Psoas muscle (tissue), 8 donors: Measurements from ENCODE around the gene FSTL1. TPM values are rescaled to one million over a fixed set of nuclear protein-coding genes. Genes with fewer than 3 reads are reported as not detected.

ENCODE experiments used
- ATAC-seq, 4 donors: fragments of 200-7000 bp; cut with Tn5 transposase; one replicate each; pipeline ENCODE4 v1.9.1; 2020; ENCODE audit warnings: moderate library complexity in 3 of 4, mild to moderate bottlenecking in 2 of 4
- DNase-seq, 2 donors: peaks; one replicate each; pipeline ENCODE4 v3.0.0-alpha.2; 2020
- H3K27ac ChIP-seq: fragments of 200-600 bp; one replicate; pipeline ENCODE4 v1.8.0; 2022
- H3K27me3 ChIP-seq, 3 donors: fragments of 200-600 bp in 1 of 3; one replicate each; pipeline versions ENCODE4 v1.6.1 to v1.8.0; 2013 to 2022; ENCODE audit warnings: low read length in 2 of 3, mild to moderate bottlenecking in 2 of 3, moderate library complexity in 1 of 3; ENCODE audit not compliant: insufficient read depth in 3 of 3
- H3K36me3 ChIP-seq, 2 donors: fragments of 200-600 bp in 1 of 2; one replicate each; pipeline versions ENCODE4 v1.6.1 to v1.8.0; 2013 to 2022; ENCODE audit warnings: low read depth in 1 of 2, mild to moderate bottlenecking in 1 of 2, moderate library complexity in 1 of 2; ENCODE audit not compliant: insufficient read depth in 1 of 2
- H3K4me1 ChIP-seq: fragments of 200-600 bp; one replicate; pipeline ENCODE4 v1.8.0; 2022
- H3K4me3 ChIP-seq: fragments of 200-600 bp; one replicate; pipeline ENCODE4 v1.8.0; 2022; ENCODE audit warnings: mild to moderate bottlenecking
- H3K9me3 ChIP-seq: fragments of 200-600 bp; one replicate; pipeline ENCODE4 v1.8.0; 2022
- CTCF ChIP-seq: fragments of 200-600 bp; IDR thresholded peaks from one replicate; pipeline ENCODE4 v1.8.0; 2022; ENCODE audit warnings: antibody characterized with exemption
- WGBS, 3 donors: extraction: QIAGEN DNeasy Blood & Tissue Kit; methylation state at CpG; one replicate each; pipeline versions ENCODE4 v1.1.6 to v1.1.7; 2013; 5-methylcytosine and 5-hydroxymethylcytosine counted together
- intact Hi-C, 2 donors: fragments of 100-400 bp; cut with DNase I; formaldehyde crosslinking; loops; one replicate each; pipeline versions ENCODE4 v1.11.0 to v1.14.2; 2022
- polyA plus RNA-seq, 3 donors: library from polyadenylated mRNA; stranded (reverse); fragments of 200-250 nt; gene quantifications; one replicate each; pipeline ENCODE4 v1.2.3, GENCODE V29; 2013
- total RNA-seq, 4 donors: library from RNA; stranded (reverse); fragmentation: NEBNext Ultra II Directional in 2 of 4; extraction: Animal tissue kit (Norgen Biotek cat#: 25700) in 2 of 4; gene quantifications; one replicate each; pipeline versions ENCODE4 v1.2.1 to v1.2.4, GENCODE V29; 2021 to 2023
- donor health status: healthy with polysubstance abuse.
- donor health status: DM: no; HTN: no; CAD: no; lungs with moderate emphysema.
- donor health status: Bipolar disorder and iron deficiency.
- donor health status: healthy.
- donor health status: DM: yes; HTN: yes; CAD: no.
- donor health status: DM: no; HTN: no; CAD: no.
- donor health status: DM: no; HTN: no; CAD: no.
- donor health status: DM: yes; HTN: yes; CAD: no.

FSTL1 gene
- total and polyA plus RNA-seq, 7 donors = 11.9 to 62.6 (median 43.9) TPM

DNA sequence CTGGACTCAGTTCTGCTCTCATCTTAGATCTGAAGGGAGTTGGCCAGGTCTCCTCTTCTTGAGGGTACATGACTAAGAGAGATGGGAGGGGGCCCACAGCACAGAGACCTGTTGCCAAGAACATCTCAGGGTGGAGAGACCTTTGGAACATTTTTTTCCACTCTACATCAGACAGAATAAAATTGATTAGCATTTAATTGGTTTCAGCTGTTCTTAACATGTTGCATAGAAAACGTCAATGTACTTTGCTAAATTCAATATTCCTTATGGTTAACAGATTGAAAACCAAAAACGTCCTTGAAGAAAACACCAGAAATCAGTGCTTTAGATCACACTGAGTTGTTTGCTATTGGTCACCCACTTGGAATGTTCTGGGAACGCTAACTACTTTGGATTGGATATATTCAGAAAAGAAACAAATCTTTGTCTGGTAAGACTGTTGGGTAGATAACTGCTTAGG lies 36.4 kb upstream of the FSTL1 start:
- H3K4me3 ChIP-seq = no peak overlapping the region
- H3K27me3 ChIP-seq = peaks cover 0 to 4% (median 0%) of the 10 kb centered on the region in 3 donors
- H3K36me3 ChIP-seq = no peaks in the 10 kb centered on the region
- 26 to 39% (median 38%) methylated on average over 3 of the region's 3 CpGs for WGBS, 3 donors
- no peaks in the 10 kb centered on the region for H3K9me3 ChIP-seq
- intact Hi-C loops = no loop called here
- no peak for TF ChIP-seq CTCF
- DNase-seq (peak in 1 of 2 donors; percentile 24), ATAC-seq (no peak)
- no peak overlapping the region for H3K27ac ChIP-seq
- H3K4me1 ChIP-seq = no peaks in the 10 kb centered on the region

DNA sequence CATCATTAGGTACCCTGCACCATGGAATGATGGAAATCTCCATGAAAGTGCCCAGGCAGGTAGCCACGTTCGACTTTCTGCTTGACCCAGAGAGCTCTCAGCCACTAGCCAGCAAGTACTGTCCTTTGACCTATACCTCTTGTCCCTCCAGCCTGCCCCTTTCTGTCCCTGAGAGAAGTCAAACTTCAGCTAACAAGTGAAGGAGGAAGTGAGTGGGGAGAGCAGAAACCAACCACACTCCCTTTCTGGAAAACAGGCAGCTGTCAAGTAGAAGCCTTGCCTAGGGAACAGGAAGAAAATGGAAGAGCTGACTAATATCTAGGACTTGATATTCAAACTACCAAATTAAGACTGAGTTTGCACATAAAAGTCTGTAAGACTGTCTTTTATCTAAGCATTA lies 30.3 kb upstream of the FSTL1 start:
- H3K27ac ChIP-seq = no peak overlapping the region
- 69 to 88% (median 85%) methylated on average over 2 of the region's 2 CpGs for WGBS, 3 donors
- intact Hi-C loops = no loop called here
- H3K36me3 ChIP-seq = no peaks in the 10 kb centered on the region
- no peak overlapping the region for H3K4me3 ChIP-seq
- H3K4me1 ChIP-seq = no peaks in the 10 kb centered on the region
- ATAC-seq (no peak), DNase-seq (no peak)
- H3K9me3 ChIP-seq = no peaks in the 10 kb centered on the region
- no peak for TF ChIP-seq CTCF
- no peaks in the 10 kb centered on the region for H3K27me3 ChIP-seq

DNA sequence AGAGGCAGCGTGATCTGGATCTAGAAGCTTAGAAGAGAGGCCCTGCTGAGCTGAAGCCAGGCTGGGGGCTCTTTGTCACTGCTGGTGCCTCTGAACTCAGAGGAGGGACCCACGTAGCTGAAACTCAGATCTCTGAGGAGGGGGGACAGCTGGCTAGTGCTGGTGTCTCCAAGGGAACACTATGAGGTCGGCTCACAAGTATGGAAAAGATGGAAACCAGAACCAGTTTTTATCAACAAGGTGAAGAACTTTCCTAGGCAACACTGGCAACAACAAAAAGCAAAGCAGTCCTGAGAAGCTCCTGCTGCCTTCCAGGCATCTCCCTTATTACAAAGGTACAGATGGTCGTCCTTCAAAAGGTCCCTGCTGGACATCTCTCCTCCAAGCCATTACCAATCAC lies 27.0 kb upstream of the FSTL1 start:
- Histone ChIP-seq H3K4me3 (no peak overlapping the region), H3K27me3 (no peaks in the 10 kb centered on the region), H3K27ac (no peak overlapping the region), H3K9me3 (no peaks in the 10 kb centered on the region), H3K4me1 (no peaks in the 10 kb centered on the region), H3K36me3 (no peaks in the 10 kb centered on the region)
- 70 to 76% (median 71%) methylated on average over 4 of the region's 4 CpGs for WGBS, 3 donors
- DNase-seq (no peak), ATAC-seq (no peak)
- TF ChIP-seq CTCF = no peak
- intact Hi-C loops = no loop called here

DNA sequence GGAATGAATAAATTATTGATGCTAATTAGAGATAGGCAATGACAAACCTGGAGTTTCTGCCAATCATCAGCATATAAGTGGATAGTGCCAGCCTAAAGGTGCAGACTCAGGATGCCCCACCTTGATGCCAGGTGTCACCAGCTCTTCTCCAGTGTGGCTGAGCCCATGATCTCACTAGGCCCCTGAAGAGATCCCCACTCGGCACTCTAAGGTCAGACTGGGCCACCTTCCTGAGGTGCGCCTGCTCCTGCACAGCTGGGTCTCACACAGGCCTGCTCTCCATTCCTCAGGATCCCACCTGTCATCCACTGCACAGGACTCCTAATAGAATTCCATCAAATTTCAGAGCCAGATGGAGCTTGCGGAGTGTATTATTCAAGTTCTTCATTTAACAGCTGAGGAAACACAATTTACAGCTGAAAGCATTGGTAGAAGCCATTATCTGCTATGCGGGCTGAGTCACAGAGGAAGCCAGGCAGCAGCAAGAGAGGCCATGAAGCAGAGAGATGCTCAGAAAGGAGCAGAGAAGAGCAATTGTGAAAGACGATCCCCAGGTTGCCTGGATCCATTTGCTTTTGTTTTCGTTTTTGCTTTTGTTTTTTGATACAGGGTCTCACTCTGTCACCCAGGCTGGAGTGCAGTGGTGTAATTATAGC lies 25.1 kb upstream of the FSTL1 start:
- no peak for DNase-seq
- intact Hi-C loops = no loop called here
- no peaks in the 10 kb centered on the region for H3K27me3 ChIP-seq
- ATAC-seq = no peak
- WGBS, 3 donors = 84 to 88% (median 87%) methylated on average over 6 of the region's 6 CpGs
- no peaks in the 10 kb centered on the region for H3K36me3 ChIP-seq
- TF ChIP-seq CTCF = no peak
- H3K4me1 ChIP-seq = no peaks in the 10 kb centered on the region
- no peak overlapping the region for H3K27ac ChIP-seq
- H3K9me3 ChIP-seq = no peaks in the 10 kb centered on the region
- H3K4me3 ChIP-seq = no peak overlapping the region
